ENCODE measurements around the gene NEUROD2. TPM values are rescaled to one million over a fixed set of nuclear protein-coding genes. Genes with fewer than 3 reads are reported as not detected.
A peak's percentile ranks its signal among the peaks of the same experiment; 100 is the strongest.

NEUROD2 gene
- total RNA-seq, 2 experiments from 2014 or later = not detected

DNA sequence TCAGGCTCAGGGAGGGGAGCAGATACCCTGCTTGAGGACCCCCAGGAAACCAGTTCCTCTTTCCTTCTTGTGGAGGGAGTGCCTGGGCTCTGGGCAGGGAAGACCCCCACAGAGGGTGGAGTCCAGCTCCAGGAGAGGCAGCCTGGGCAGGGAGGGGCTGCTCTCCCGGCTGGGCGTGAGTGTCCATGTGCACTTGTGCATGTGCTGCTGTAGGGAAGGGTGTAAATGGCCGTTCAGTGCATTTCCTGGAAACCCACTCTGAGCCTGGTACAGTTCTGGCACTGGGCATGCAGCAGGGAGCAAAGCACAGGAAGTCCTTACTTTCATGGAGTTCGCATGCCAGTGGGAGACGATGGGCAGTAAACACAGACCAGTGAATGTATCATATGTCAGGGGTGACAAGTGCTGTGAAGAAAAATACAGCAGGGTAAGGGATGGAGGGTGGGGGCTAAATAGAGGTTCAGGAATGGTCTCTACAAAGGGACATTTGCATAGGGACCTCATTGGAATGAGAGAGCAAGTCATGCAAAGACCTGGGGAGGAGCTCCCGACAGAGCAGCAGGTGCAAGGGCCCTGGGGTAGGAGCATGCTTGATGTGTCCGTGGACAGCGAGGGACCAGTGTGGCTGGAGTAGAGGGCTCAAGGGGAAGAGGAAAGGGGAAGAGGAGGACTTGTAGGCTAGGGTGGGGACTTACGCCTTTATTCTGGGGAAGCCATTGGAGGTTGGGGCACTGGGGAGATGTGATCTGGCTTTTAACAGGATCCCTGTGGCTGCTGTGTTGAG, 34.8 kb upstream of the NEUROD2 start:
- Mint-ChIP-seq H3K27me3 (no peaks in the 10 kb centered on the region), H3K4me1 (peaks cover 63% of the 10 kb centered on the region), H3K4me3 (no peak overlapping the region), H3K9me3 (ENCODE audit: low read depth) (no peaks in the 10 kb centered on the region), H3K36me3 (ENCODE audit: low read depth) (no peaks in the 10 kb centered on the region), H3K27ac (peak overlapping the region; percentile 16)
- CTCF ChIA-PET = interaction anchor here (0.6 to 1.7 kb wide), 6 partner anchors 8 to 93 kb away, joined by 3 to 7 read pairs (median 4); no protein-coding TSS in a partner anchor
- DNase-seq (no peak), ATAC-seq (no peak)
- intact Hi-C loops (cut with DNase I, micrococcal nuclease) = no loop called here
- POLR2A ChIA-PET = no interaction called here

DNA sequence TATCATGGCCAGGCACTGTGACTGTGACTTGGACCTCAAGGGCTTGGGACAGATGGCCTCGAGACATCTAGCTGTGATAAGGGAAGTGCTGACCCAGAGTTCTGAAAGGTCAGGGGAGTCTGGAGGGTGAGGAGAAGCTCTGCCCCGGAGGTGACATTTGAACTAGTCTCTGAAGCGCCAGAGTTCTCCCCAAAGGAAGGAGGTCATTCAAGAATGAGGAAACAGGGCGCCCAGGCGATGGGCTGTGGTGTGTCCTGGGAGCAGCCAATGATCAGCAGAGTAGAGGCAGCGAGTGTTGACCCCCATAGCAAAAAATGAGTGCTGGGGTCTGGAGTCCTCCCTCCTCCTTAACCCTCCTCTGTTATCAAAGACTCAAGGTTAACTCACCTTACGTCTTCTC, 34.2 kb upstream of the NEUROD2 start:
- ChIA-PET POLR2A (no interaction called here), CTCF (interaction anchor here (0.6 to 1.0 kb wide), 4 partner anchors 9 to 20 kb away, joined by 3 to 5 read pairs (median 3); no protein-coding TSS in a partner anchor)
- DNase-seq (no peak), ATAC-seq (no peak)
- Mint-ChIP-seq H3K36me3 (ENCODE audit: low read depth) (no peaks in the 10 kb centered on the region), H3K27ac (no peak overlapping the region), H3K27me3 (no peaks in the 10 kb centered on the region), H3K9me3 (ENCODE audit: low read depth) (no peaks in the 10 kb centered on the region), H3K4me3 (no peak overlapping the region), H3K4me1 (peaks cover 63% of the 10 kb centered on the region)
- intact Hi-C loops (cut with DNase I, micrococcal nuclease) = no loop called here

- intact Hi-C loops (cut with DNase I, micrococcal nuclease) = no loop called here
- no peaks in the 10 kb centered on the region for H3K36me3 Mint-ChIP-seq (ENCODE audit: low read depth)
- ATAC-seq = no peak
- no peak overlapping the region for H3K4me3 Mint-ChIP-seq
- H3K27ac Mint-ChIP-seq = no peak overlapping the region
- CTCF ChIA-PET = no interaction called here
- H3K4me1 Mint-ChIP-seq = peaks cover 68% of the 10 kb centered on the region
- no peak for DNase-seq
- no peaks in the 10 kb centered on the region for H3K27me3 Mint-ChIP-seq
- no peaks in the 10 kb centered on the region for H3K9me3 Mint-ChIP-seq (ENCODE audit: low read depth)
- POLR2A ChIA-PET = interaction anchor here (0.6 kb wide), 1 partner anchor 405 kb away, joined by 3 read pairs; no protein-coding TSS in a partner anchor
Measured at GRCh38 chr17:39641097-39641496, 33.4 kb upstream of the NEUROD2 start.

GRCh38 chr17:39640591-39641031, 32.9 kb upstream of the NEUROD2 start:
- no peak for DNase-seq
- H3K27ac Mint-ChIP-seq = no peak overlapping the region
- H3K4me1 Mint-ChIP-seq = peaks cover 71% of the 10 kb centered on the region
- H3K9me3 Mint-ChIP-seq (ENCODE audit: low read depth) = no peaks in the 10 kb centered on the region
- no peaks in the 10 kb centered on the region for H3K36me3 Mint-ChIP-seq (ENCODE audit: low read depth)
- H3K4me3 Mint-ChIP-seq = no peak overlapping the region
- ATAC-seq = no peak
- ChIA-PET CTCF (interaction anchor here (1.3 to 11.1 kb wide), 2 partner anchors 13 to 20 kb away, joined by 5 to 181 read pairs; no protein-coding TSS in a partner anchor), POLR2A (no interaction called here)
- intact Hi-C loops (cut with DNase I, micrococcal nuclease) = no loop called here
- H3K27me3 Mint-ChIP-seq = no peaks in the 10 kb centered on the region

- Mint-ChIP-seq H3K27me3 (no peaks in the 10 kb centered on the region), H3K27ac (no peak overlapping the region), H3K4me1 (peaks cover 64% of the 10 kb centered on the region), H3K9me3 (ENCODE audit: low read depth) (no peaks in the 10 kb centered on the region), H3K4me3 (no peak overlapping the region), H3K36me3 (ENCODE audit: low read depth) (no peaks in the 10 kb centered on the region)
- DNase-seq (no peak), ATAC-seq (no peak)
- CTCF ChIA-PET = interaction anchor here (0.5 to 11.1 kb wide), 4 partner anchors 14 to 392 kb away, joined by 4 to 181 read pairs (median 4); no protein-coding TSS in a partner anchor
- POLR2A ChIA-PET = no interaction called here
- intact Hi-C loops (cut with DNase I, micrococcal nuclease) = loop anchor here (5.0 to 10.0 kb wide), 2 partner anchors 227 to 405 kb away; partner anchors contain the start of gene ZPBP2 (in 1 of the 2)
Measured at GRCh38 chr17:39639566-39640458, 32.1 kb upstream of the NEUROD2 start.

DNA sequence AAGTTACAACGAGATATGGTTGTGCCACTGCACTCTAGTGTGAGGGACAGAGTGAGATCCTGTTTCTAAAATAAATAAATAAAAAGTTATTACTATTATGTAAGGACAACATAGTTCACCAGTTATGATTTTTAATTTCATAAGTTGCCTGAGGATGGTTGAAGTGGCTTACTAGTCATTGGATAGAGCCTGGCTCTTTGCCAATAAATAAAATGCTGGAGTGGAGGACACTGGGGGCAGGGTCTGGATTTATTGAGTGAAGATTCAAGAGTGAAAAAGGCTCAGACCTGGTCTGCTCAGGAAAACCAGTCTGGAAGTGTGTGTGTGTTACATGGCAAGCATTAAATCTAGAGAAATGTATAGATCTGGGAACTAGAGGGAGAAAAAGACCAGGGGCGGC, 31.3 kb upstream of the NEUROD2 start:
- no peak for ATAC-seq
- peak overlapping the region; percentile 2 for H3K27ac Mint-ChIP-seq
- intact Hi-C loops (cut with DNase I, micrococcal nuclease) = loop anchor here (5.0 to 10.0 kb wide), 2 partner anchors 228 to 404 kb away; partner anchors contain the start of gene ZPBP2 (in 1 of the 2)
- no peaks in the 10 kb centered on the region for H3K36me3 Mint-ChIP-seq (ENCODE audit: low read depth)
- no peak for DNase-seq
- H3K27me3 Mint-ChIP-seq = no peaks in the 10 kb centered on the region
- H3K4me3 Mint-ChIP-seq = no peak overlapping the region
- H3K9me3 Mint-ChIP-seq (ENCODE audit: low read depth) = no peaks in the 10 kb centered on the region
- CTCF ChIA-PET = interaction anchor here (0.5 to 11.1 kb wide), 5 partner anchors 15 to 393 kb away, joined by 4 to 181 read pairs (median 4); partner anchors contain the start of gene MIEN1
- peaks cover 67% of the 10 kb centered on the region for H3K4me1 Mint-ChIP-seq
- POLR2A ChIA-PET = no interaction called here

DNA sequence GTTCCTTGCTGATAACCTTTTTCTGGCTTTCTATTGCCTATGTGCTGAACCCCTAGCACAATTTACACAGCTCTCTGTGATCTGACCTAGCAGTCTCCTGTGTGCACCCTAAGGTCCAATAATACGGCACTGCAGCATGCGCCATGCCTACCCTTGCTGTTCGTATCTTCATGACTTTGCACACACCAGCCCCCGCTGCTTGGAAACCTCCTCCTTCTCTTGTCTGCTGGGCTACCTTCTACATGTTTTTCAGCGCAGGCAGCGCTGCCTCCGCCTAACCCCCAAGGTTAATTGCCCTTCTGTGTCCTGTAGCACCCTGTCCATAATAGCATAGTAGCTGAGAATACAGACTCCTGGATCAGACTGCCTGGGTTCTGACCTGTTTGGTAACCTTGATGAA, 30.6 kb upstream of the NEUROD2 start:
- intact Hi-C loops (cut with DNase I, micrococcal nuclease) = loop anchor here (5.0 to 10.0 kb wide), 2 partner anchors 229 to 404 kb away; partner anchors contain the start of gene ZPBP2 (in 1 of the 2)
- Mint-ChIP-seq H3K36me3 (ENCODE audit: low read depth) (no peaks in the 10 kb centered on the region), H3K9me3 (ENCODE audit: low read depth) (no peaks in the 10 kb centered on the region), H3K27ac (peak overlapping the region; percentile 83), H3K4me3 (peak overlapping the region; percentile 86), H3K27me3 (no peaks in the 10 kb centered on the region), H3K4me1 (peaks cover 61% of the 10 kb centered on the region)
- DNase-seq (no peak), ATAC-seq (no peak)
- CTCF ChIA-PET = interaction anchor here (1.2 to 11.1 kb wide), 3 partner anchors 15 to 92 kb away, joined by 4 to 181 read pairs (median 7); partner anchors contain the start of gene MIEN1
- POLR2A ChIA-PET = interaction anchor here (0.6 kb wide), 1 partner anchor 31 kb away, joined by 3 read pairs; no protein-coding TSS in a partner anchor

DNA sequence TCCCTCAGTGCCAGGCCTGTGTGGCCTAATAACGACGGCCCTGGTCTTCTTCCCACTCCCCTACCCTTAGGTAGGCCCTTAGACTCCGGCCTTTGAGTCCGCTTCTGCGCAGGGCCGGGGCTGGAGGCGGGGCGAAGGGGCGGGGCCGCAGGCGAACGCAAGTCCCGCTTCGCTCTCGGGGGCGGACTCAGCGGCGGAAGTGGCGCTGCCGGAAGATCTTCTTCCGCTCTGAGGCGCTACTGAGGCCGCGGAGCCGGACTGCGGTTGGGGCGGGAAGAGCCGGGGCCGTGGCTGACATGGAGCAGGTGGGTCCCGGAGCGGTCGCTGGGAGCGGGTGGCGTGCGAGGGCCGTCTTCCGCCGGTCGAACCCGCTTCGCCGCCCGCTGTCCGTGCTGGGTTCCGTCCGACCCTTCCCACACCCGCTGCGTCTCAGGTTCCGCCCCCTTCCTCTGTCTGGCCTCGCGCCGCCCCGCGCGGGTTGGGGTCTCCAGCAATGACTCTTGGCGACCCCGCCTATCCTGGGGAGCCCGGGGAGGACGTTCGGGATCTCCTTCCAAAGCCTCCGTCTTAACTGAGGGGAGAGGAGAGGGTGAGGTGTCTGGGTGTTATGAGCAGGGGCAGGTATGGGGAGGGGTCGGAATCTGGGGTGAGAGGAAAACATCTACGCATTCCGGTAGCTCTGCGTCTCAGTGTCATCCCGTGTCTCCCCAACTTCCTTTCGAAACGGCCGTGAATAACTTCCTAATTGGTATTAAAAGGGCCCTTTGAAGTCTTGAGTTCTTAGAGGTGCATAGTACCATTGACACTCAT, 29.4 kb upstream of the NEUROD2 start, which contains the start of gene STARD3:
Gene STARD3 (plus strand): TSS at position 218 of the 810 bp plus-strand sequence. CDS start 16,388 bp downstream, outside the sequence.
- POLR2A ChIA-PET = interaction anchor here (0.6 kb wide), 1 partner anchor 407 kb away, joined by 6 read pairs; no protein-coding TSS in a partner anchor
- intact Hi-C loops (cut with DNase I, micrococcal nuclease) = loop anchor here (1.0 to 10.0 kb wide), 12 partner anchors 15 to 402 kb away; partner anchors contain the start of genes PGAP3 (in 2 of the 2), CDK12 (in 1 of the 2), IKZF3 (in 1 of the 2) and LRRC3C (in 1 of the 2)

GRCh38 chr17:39636587-39636926, 28.8 kb upstream of the NEUROD2 start:
- peak overlapping the region; percentile 86 for H3K4me3 Mint-ChIP-seq
- ChIA-PET CTCF (interaction anchor here (2.2 to 11.1 kb wide), 2 partner anchors 16 to 17 kb away, joined by 7 to 181 read pairs; no protein-coding TSS in a partner anchor), POLR2A (no interaction called here)
- H3K27me3 Mint-ChIP-seq = peaks cover 1% of the 10 kb centered on the region
- peak overlapping the region; percentile 66 for H3K27ac Mint-ChIP-seq
- DNase-seq = no peak
- intact Hi-C loops (cut with DNase I, micrococcal nuclease) = loop anchor here (2.0 to 10.0 kb wide), 5 partner anchors 52 to 402 kb away; partner anchors contain the start of genes IKZF3 (in 1 of the 2), PGAP3 (in 1 of the 2) and ZPBP2 (in 1 of the 2)
- peak; percentile 13 for ATAC-seq
- H3K4me1 Mint-ChIP-seq = peaks cover 50% of the 10 kb centered on the region
- H3K36me3 Mint-ChIP-seq (ENCODE audit: low read depth) = no peaks in the 10 kb centered on the region
- no peaks in the 10 kb centered on the region for H3K9me3 Mint-ChIP-seq (ENCODE audit: low read depth)

More for the DNA sequence above, 29.4 kb upstream of the NEUROD2 start, which contains the start of gene STARD3:
- Mint-ChIP-seq H3K4me3 (peak within 1 kb of the TSS; percentile 86), H3K27me3 (no peaks in the 10 kb centered on the region), H3K27ac (peak within 1 kb of the TSS; percentile 83), H3K9me3 (ENCODE audit: low read depth) (no peaks in the 10 kb centered on the region), H3K4me1 (peaks cover 51% of the 10 kb centered on the region), H3K36me3 (ENCODE audit: low read depth) (no peaks in the 10 kb centered on the region)
- ATAC-seq (peak; percentile 87), DNase-seq (peak; percentile 96)
- CTCF ChIA-PET = interaction anchor here (0.5 to 11.1 kb wide), 5 partner anchors 16 to 118 kb away, joined by 3 to 181 read pairs (median 4); partner anchors contain the start of gene PGAP3
